Liver (tissue), 9 donors: Measurements from ENCODE around the gene DGKH. TPM values are rescaled to one million over a fixed set of nuclear protein-coding genes. Genes with fewer than 3 reads are reported as not detected.

Experiments used
- DNase-seq: peaks from one replicate; pipeline ENCODE4 v3.0.0-alpha.2; 2017; ENCODE audit warnings: low spot score
- H3K27ac ChIP-seq, 2 donors: one replicate each; pipeline ENCODE4 v1.7.0; 2013; ENCODE audit warnings: inconsistent platforms in 2 of 2, low read length in 2 of 2, control low read depth in 1 of 2, low read depth in 1 of 2, mild to moderate bottlenecking in 1 of 2
- H3K27me3 ChIP-seq, 4 donors: one replicate each; pipeline versions ENCODE4 v1.6.1 to v1.7.0; 2013; ENCODE audit warnings: low read length in 3 of 4, inconsistent platforms in 1 of 4, mild to moderate bottlenecking in 1 of 4, moderate library complexity in 1 of 4; ENCODE audit not compliant: control insufficient read depth in 4 of 4, insufficient read depth in 4 of 4
- H3K36me3 ChIP-seq, 4 donors: one replicate each; pipeline versions ENCODE4 v1.6.1 to v1.7.0; 2013; ENCODE audit warnings: low read length in 3 of 4, mild to moderate bottlenecking in 3 of 4, low read depth in 1 of 4, moderate library complexity in 1 of 4; ENCODE audit not compliant: control insufficient read depth in 4 of 4, insufficient read depth in 3 of 4
- H3K4me1 ChIP-seq, 4 donors: one replicate each; pipeline versions ENCODE4 v1.6.1 to v1.7.0; 2013; ENCODE audit warnings: low read length in 3 of 4, mild to moderate bottlenecking in 3 of 4, moderate library complexity in 1 of 4; ENCODE audit not compliant: control insufficient read depth in 4 of 4, insufficient read depth in 4 of 4
- H3K4me3 ChIP-seq, 3 donors: one replicate each; pipeline versions ENCODE4 v1.6.1 to v1.7.0; 2013; ENCODE audit warnings: low read length in 3 of 3, control low read depth in 1 of 3, low read depth in 1 of 3, mild to moderate bottlenecking in 1 of 3
- H3K9ac ChIP-seq, 2 donors: one replicate each; pipeline ENCODE4 v1.7.0; 2013; ENCODE audit warnings: low read length in 2 of 2, mild to moderate bottlenecking in 2 of 2, moderate library complexity in 2 of 2, control low read depth in 1 of 2, low read depth in 1 of 2
- H3K9me3 ChIP-seq, 4 donors: one replicate each; pipeline versions ENCODE4 v1.6.1 to v1.7.0; 2013; ENCODE audit warnings: low read length in 3 of 4; ENCODE audit not compliant: control insufficient read depth in 4 of 4
- ATF3 ChIP-seq: IDR thresholded peaks from 2 replicates; pipeline ENCODE4 v1.6.1; 2016; ENCODE audit warnings: antibody characterized with exemption
- CTCF ChIP-seq: fragments of 150-350 bp; IDR thresholded peaks from 2 replicates; pipeline ENCODE4 v1.5.1; 2017; ENCODE audit warnings: improper control_type of control experiment, low read depth, low read length; ENCODE audit not compliant: missing input control
- EGR1 ChIP-seq, 2 donors: IDR thresholded peaks; 2 replicates each; pipeline ENCODE4 v1.6.1; 2016 to 2018; ENCODE audit warnings: antibody characterized with exemption in 2 of 2, low read depth in 2 of 2
- FOXA1 ChIP-seq: IDR thresholded peaks from 2 replicates; pipeline ENCODE4 v1.6.1; 2016; ENCODE audit warnings: antibody characterized with exemption
- FOXA2 ChIP-seq: IDR thresholded peaks from 2 replicates; pipeline ENCODE4 v1.6.1; 2016; ENCODE audit warnings: antibody characterized with exemption
- GABPA ChIP-seq, 2 donors: IDR thresholded peaks in 1 of 2; conservative IDR thresholded peaks in 1 of 2; 2 replicates each; pipeline ENCODE4 v1.6.1; 2016; ENCODE audit warnings: antibody characterized with exemption in 2 of 2, mild to moderate bottlenecking in 1 of 2, moderate library complexity in 1 of 2
- HNF4A ChIP-seq, 2 donors: conservative IDR thresholded peaks; 2 replicates each; pipeline ENCODE4 v1.6.1; 2016; ENCODE audit warnings: antibody characterized with exemption in 2 of 2, mild to moderate bottlenecking in 2 of 2
- HNF4G ChIP-seq: IDR thresholded peaks from 2 replicates; pipeline ENCODE4 v1.6.1; 2016; ENCODE audit warnings: antibody characterized with exemption
- JUND ChIP-seq, 2 donors: IDR thresholded peaks; 2 replicates each; pipeline ENCODE4 v1.6.1; 2016; ENCODE audit warnings: antibody characterized with exemption in 2 of 2
- MAX ChIP-seq: IDR thresholded peaks from 2 replicates; pipeline ENCODE4 v1.6.1; 2016; ENCODE audit warnings: antibody characterized with exemption
- NR2F2 ChIP-seq: IDR thresholded peaks from 2 replicates; pipeline ENCODE4 v1.6.1; 2016; ENCODE audit warnings: antibody characterized with exemption
- RAD21 ChIP-seq, 2 donors: IDR thresholded peaks; 2 replicates each; pipeline ENCODE4 v1.6.1; 2016; ENCODE audit warnings: antibody characterized with exemption in 2 of 2, mild to moderate bottlenecking in 2 of 2
- REST ChIP-seq: IDR thresholded peaks from 2 replicates; pipeline ENCODE4 v1.6.1; 2016; ENCODE audit warnings: antibody characterized with exemption, mild to moderate bottlenecking
- RXRA ChIP-seq, 2 donors: IDR thresholded peaks; 2 replicates each; pipeline ENCODE4 v1.6.1; 2017 to 2018; ENCODE audit warnings: antibody characterized with exemption in 2 of 2, mild to moderate bottlenecking in 1 of 2
- SP1 ChIP-seq: IDR thresholded peaks from 2 replicates; pipeline ENCODE4 v1.6.1; 2018; ENCODE audit warnings: antibody characterized with exemption, mild to moderate bottlenecking
- TAF1 ChIP-seq: conservative IDR thresholded peaks from 2 replicates; pipeline ENCODE4 v1.6.1; 2016; ENCODE audit warnings: antibody characterized with exemption, mild to moderate bottlenecking
- YY1 ChIP-seq: IDR thresholded peaks from 2 replicates; pipeline ENCODE4 v1.6.1; 2016; ENCODE audit warnings: antibody characterized with exemption, mild to moderate bottlenecking
- ZBTB33 ChIP-seq: IDR thresholded peaks from 2 replicates; pipeline ENCODE4 v1.6.1; 2016; ENCODE audit warnings: antibody characterized with exemption
- polyA plus RNA-seq, 2 donors: library from polyadenylated mRNA; stranded (reverse) in 1 of 2; unstranded in 1 of 2; fragments of 200-250 nt in 1 of 2; fragments of >200 nt in 1 of 2; fragmentation: Nextera tagmentation in 1 of 2; extraction: Ambion mirVana in 1 of 2; gene quantifications; one replicate each; pipeline versions ENCODE4 v1.2.1 to v1.2.3, GENCODE V29; 2013 to 2015
- total RNA-seq, 2 donors: library from RNA; depleted of rRNA; stranded (reverse); fragments of >200 nt; gene quantifications; one replicate each; pipeline ENCODE4 v1.2.3, GENCODE V29; 2014
- donor health status: healthy.
- donor health status: healthy.
- donor health status: healthy.
- donor health status: healthy.
- donor health status: healthy.

DGKH gene
- total and polyA plus RNA-seq, 4 donors, result 0.25 to 3.7 (median 0.97) TPM

- no peaks in the 10 kb centered on the region for H3K36me3 ChIP-seq
- H3K9ac ChIP-seq, result no peak overlapping the region
- H3K4me1 ChIP-seq, result peaks cover 2 to 13% (median 10%) of the 10 kb centered on the region in 4 donors
- no peaks in the 10 kb centered on the region for H3K27me3 ChIP-seq
- H3K9me3 ChIP-seq, result no peaks in the 10 kb centered on the region
- no peak overlapping the region for H3K27ac ChIP-seq
- DNase-seq, result no peak
- H3K4me3 ChIP-seq, result no peak overlapping the region
- TF ChIP-seq HNF4A (conservative IDR thresholded peaks at IDR 0.05) (no peak), SP1 (no peak), GABPA (IDR thresholded peaks at IDR 0.05 in 1 of 2, conservative IDR thresholded peaks at IDR 0.05 in 1 of 2) (no peak), YY1 (no peak), RAD21 (IDR thresholded peaks at IDR 0.05) (no peak), MAX (no peak), EGR1 (IDR thresholded peaks at IDR 0.05; ENCODE audit: low read depth in 2 of 2) (no peak), FOXA1 (no peak), FOXA2 (no peak), TAF1 (no peak), JUND (IDR thresholded peaks at IDR 0.05) (no peak), RXRA (IDR thresholded peaks at IDR 0.05) (no peak), CTCF (no peak), REST (no peak), NR2F2 (no peak), HNF4G (no peak), ZBTB33 (no peak), ATF3 (no peak)
These were observed 21.2 kb upstream of the DGKH start for GRCh38 chr13:42027286-42027685.
